Amniotic stem cell (primary cell): ENCODE results near the gene WDR37.

ENCODE experiments used
- DNase-seq: peaks from one replicate; lab custom pipeline; 2025; lab: John Stamatoyannopoulos, UW

WDR37 gene

GRCh38 chr10:1128649-1129048, 72.5 kb downstream of the WDR37 start:
- no peak for DNase-seq

GRCh38 chr10:1130226-1130625, 74.0 kb downstream of the WDR37 start:
- no peak for DNase-seq

DNA sequence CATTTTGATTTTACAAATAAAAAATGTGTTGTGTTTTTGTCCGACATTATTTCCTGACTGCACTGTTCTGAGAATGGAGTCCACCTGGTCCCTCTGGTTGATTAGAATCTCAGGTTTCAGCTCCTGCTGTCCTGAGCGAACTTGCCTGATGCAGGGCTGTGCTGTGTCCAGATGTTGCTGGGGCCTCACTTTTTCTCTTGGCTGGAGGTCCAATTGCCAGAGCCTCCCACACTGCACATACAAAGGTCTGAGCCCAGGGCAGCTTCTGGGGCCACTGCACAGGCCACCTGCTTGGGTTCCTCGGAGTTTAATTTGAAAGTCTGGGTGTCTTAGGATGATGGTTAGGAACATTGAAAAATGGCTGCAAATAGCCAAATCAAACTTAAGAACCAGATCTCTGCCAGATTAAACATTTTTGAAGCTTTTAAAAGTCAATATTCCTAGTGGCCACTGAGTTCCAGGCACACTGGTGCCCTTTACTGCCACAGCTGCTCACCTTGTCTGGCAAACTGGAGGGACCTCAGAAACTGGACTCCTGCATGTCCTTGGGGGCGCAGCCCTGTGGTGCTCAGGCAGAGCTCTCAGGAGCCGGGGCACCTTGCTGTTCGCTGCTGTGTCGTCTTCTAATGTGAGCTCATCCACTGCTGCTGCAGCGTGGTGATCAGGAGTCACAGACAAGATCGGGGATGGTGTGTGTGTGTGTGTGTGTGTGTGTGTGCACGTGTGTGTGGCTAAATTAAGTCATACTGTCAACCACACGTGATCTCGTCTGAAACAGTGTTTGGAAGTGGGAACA, 75.0 kb downstream of the WDR37 start:
- no peak for DNase-seq

DNA sequence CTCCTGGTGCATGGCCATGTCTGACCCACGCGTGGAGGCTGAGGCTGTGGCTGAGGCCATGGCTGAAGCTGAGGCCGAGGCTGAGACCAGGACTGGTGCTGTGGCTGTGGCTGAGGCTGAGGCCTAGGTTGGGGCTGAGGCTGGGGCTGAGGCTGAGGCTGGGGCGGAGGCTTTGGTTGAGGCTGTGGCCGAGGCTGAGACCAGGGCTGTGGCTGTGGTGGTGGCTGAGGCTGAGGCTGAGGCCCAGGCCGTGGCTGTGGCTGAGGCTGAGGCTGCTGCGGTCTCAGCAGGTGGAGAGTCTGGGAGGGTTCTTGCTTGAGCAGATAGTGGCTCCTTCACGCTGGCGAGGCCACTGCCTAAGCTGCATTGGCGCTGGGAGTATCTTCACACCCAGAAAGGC, 76.4 kb downstream of the WDR37 start:
- DNase-seq: no peak

DNA sequence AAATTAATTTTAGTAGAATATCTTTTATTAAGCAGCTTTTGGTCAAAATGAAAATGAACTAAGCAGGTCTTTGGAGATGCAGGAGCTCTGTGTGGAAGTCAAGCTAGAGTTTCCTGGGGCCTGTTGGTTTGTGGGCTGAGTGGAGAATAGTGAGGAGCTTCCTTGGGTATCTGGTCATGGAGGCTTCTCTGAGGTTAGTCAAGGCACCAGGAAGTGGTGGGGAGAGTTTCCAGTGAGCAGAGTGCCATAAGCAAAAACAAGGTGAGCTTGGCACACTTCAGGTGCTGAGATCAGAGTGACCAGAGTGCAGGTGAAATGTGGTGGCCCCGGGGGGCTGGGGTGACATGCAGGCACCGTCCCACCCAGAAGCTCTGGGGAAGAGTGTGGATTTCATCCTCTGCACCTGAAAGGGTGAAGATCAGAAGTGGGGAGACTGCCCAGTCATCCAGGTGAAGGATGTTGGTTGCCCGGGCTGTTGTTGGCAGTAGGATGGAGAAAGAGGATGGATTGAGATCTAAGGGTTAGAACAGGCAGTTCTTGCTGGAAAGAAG, 77.4 kb downstream of the WDR37 start:
- DNase-seq: no peak

DNA sequence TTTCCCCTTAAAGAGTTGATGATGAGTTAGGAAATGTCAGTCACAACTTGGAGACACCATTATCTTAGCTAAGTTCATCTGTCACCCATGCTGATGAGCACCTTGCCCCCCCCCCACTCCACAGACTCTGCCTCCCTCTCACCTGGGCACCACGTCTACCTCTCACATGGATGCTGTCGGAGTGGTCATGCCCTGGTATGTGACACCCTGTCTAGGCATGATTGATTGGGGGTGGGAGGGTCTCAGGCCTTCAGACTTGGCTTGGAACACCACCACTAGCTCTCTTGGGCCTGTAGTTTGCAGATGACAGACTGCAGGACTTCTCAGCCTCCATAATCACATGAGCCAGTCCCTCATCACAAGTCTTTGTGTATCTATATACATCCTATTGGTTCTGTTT, 78.0 kb downstream of the WDR37 start:
- no peak for DNase-seq

GRCh38 chr10:1136268-1136667, 80.1 kb downstream of the WDR37 start:
- no peak for DNase-seq

DNA sequence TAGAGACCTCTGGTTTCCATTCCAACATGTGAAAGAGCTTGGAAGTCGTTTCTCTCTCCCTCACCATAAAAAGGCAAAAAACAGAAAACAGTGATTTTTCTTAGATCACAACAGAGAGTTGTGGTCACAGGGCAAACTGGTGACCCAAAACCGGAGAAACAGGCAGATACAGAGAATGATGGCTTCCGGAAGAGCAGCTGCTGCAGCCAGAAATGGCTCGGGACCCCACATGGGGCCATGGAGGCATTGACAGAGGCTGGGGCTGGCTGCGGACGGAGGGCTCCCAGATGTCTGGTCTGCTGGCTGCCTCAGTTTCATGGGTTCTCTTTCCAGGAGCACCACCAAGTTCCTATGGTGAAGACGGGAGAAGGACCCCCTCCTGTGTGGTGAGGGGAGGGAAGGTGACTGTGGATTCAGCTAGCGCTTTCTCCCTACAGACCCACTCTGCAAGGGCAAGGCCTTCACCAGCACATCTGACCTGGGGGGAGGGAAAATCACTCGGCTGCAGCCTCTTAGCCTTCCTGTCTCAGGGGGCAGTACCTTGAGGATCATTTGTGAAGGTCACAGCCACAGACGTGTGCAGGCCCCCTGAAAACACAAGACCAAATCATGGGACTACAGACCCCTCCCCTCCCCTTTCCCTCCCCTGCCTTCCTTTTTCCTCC, 81.4 kb downstream of the WDR37 start:
- no peak for DNase-seq

- DNase-seq: no peak
These were observed 82.3 kb downstream of the WDR37 start for GRCh38 chr10:1138529-1138928.

- DNase-seq: no peak
These were observed 85.1 kb downstream of the WDR37 start for GRCh38 chr10:1141261-1141660.

- no peak for DNase-seq
These were observed 85.5 kb downstream of the WDR37 start for GRCh38 chr10:1141701-1142100.

GRCh38 chr10:1142596-1142995, 86.4 kb downstream of the WDR37 start:
- DNase-seq: no peak

GRCh38 chr10:1147810-1148209, 91.6 kb downstream of the WDR37 start:
- DNase-seq: no peak

GRCh38 chr10:1148855-1149605, 92.8 kb downstream of the WDR37 start:
- no peak for DNase-seq

DNA sequence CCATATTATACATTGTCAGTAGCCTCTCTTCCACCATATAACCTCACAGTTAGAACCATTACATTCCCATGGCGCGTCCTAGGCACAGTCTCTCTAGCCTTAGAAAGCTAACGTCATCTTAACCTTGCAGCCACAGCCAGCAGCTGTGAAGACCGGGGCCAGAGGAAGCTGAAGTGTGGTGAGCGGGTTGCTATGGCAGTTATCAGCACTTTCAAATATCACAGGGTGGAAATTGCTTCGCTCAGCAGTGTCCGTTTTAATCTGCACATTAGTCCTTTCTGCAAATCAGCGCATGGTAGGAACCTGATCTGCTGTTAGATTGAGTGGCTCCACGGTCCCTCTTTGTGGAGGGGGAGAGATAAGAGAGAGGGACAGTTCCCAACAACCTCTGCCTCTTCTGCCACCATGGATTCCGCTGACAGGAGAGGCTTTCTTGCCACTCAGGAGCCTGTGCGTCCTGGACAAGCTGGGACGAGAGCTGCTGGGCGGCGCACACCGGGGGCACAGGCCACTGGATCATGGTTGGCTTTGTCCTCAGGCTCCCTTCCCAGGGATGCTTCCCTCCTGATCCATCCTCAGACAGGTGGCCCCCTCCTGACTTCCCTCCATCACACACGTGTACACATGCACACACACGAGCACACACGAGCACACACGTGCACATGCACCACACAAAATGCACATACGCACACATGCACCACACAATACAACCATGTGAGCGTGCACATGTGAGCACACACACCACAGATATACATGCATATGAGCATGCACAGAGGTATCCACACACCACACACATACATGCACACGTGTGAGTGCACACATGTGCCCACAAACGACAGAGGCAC, 93.8 kb downstream of the WDR37 start:
- no peak for DNase-seq

DNA sequence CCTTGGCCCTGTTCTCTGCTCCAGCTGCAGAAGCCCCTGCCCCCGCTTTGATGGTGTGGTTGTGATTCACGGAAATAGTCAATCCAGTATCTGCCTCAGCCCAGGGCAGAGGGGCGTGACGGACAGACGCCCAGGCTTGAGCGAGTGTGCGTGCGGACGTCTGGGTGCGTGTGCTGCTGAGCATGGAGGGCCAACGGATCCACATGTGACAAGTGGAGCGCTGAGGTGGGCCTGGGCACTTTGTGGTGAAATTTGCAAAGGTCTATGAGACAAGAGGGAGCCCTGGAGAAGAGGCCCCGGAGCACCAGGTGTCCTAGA, 94.4 kb downstream of the WDR37 start:
- DNase-seq: no peak

DNA sequence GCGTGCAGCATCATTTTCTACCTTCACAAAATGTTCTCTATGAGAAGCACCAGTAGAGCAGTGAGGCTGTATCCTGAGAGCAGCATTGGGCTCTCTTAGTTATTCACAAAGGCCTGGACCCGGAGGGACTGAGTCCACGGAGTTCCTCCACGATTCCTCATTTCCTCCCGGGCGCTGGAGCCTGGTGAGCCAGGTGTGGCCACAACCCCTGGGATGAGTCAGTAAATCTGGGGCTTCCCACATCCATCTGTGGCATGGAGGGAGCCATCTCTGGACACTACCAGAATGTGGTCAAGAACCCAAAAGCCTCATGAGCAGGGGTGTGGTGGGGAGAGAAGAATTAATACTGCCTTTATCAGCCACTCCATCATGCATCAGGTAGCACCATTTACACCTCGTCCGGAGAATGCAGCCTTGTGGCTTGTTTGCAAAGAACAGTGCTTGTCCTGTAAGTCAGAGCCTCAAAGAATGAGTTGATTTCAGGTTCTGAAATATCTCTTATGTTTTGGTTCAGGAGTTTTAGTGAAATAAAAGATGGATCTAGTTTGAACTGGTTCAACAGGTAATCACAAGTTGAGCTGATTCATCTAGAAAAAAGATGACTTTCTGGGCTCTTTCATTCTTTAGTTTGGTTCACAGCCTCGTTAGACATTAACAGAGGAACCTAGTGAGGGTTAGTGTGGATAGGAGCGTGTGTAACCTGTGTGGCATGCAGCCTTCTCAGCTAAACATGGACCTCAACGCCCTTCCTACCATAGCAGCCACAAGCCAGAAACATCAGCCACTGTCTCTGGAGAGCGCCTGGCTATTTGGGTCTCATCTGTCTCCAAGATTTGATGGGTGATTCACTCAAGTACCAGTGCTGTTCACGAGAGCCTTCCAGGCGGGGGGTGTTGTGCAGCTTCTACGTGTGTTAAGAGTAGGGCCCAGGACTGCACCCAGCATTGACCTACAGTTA, 95.2 kb downstream of the WDR37 start:
- no peak for DNase-seq

GRCh38 chr10:1152386-1153250, 96.4 kb downstream of the WDR37 start:
- DNase-seq: no peak

- no peak for DNase-seq
These were observed 97.1 kb downstream of the WDR37 start for GRCh38 chr10:1153251-1153763.
